ENCODE measurements around the gene ELF5.

DNA sequence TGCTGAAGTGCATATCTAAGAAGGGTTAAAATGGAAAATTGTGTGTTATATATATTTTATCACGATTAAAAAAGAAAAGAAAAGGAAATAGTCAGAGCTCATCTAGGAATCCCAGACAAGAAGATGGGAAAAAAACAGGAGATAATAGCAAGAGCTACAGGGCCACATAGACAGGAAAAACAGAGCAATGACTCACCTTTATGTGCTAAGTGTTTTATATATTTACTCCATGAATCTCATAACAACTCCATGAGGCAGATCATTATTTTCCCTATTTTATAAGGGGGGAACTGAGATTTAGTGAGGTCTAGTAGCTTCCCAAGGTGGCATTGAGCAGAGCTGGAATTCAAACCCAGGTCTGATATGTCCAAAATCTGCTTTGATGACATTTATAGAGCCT, 18.1 kb upstream of the ELF5 start:
- TF ChIP-seq, protein P1, sequence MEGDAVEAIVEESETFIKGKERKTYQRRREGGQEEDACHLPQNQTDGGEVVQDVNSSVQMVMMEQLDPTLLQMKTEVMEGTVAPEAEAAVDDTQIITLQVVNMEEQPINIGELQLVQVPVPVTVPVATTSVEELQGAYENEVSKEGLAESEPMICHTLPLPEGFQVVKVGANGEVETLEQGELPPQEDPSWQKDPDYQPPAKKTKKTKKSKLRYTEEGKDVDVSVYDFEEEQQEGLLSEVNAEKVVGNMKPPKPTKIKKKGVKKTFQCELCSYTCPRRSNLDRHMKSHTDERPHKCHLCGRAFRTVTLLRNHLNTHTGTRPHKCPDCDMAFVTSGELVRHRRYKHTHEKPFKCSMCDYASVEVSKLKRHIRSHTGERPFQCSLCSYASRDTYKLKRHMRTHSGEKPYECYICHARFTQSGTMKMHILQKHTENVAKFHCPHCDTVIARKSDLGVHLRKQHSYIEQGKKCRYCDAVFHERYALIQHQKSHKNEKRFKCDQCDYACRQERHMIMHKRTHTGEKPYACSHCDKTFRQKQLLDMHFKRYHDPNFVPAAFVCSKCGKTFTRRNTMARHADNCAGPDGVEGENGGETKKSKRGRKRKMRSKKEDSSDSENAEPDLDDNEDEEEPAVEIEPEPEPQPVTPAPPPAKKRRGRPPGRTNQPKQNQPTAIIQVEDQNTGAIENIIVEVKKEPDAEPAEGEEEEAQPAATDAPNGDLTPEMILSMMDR (conservative IDR thresholded peaks at IDR 0.05) = no peak
- TF ChIP-seq EZH2 (IDR thresholded peaks at IDR 0.05; ENCODE audit: low read depth) = no peak

All from PC-9 (cell line).